ENCODE results near the gene GPR26. TPM values are rescaled to one million over a fixed set of nuclear protein-coding genes. Genes with fewer than 3 reads are reported as not detected.

The GPR26 gene
- total RNA-seq, 1 donor from 2014 or later = not detected

DNA sequence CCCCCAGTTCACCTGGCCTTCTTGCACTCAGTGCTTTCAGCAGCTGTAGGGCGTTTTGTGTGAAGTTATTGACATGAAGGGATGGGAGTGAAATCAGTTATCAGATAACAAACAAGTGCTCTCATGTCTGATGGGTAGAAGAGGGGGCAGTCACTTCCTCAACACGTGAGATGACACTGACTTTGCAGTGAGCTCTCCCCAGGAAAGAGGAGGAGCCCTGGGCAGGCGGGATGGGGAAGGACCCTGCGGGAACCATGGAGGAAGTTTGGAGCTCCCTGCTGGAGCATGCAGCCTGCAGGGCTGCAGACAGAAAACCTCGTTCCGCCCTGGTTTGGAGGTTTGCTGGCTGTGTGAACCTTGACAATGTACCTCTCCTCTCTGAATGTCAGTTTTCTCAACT, 38.7 kb downstream of the GPR26 start:
- Mint-ChIP-seq H3K36me3 (no peaks in the 10 kb centered on the region), H3K9me3 (no peaks in the 10 kb centered on the region), H3K4me3 (no peak overlapping the region), H3K27ac (no peak overlapping the region), H3K4me1 (no peaks in the 10 kb centered on the region), H3K27me3 (ENCODE audit: low read depth) (peaks cover 53% of the 10 kb centered on the region)
- TF ChIP-seq, protein P1, sequence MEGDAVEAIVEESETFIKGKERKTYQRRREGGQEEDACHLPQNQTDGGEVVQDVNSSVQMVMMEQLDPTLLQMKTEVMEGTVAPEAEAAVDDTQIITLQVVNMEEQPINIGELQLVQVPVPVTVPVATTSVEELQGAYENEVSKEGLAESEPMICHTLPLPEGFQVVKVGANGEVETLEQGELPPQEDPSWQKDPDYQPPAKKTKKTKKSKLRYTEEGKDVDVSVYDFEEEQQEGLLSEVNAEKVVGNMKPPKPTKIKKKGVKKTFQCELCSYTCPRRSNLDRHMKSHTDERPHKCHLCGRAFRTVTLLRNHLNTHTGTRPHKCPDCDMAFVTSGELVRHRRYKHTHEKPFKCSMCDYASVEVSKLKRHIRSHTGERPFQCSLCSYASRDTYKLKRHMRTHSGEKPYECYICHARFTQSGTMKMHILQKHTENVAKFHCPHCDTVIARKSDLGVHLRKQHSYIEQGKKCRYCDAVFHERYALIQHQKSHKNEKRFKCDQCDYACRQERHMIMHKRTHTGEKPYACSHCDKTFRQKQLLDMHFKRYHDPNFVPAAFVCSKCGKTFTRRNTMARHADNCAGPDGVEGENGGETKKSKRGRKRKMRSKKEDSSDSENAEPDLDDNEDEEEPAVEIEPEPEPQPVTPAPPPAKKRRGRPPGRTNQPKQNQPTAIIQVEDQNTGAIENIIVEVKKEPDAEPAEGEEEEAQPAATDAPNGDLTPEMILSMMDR (IDR thresholded peaks at IDR 0.05; ENCODE audit: unreplicated experiment) = no peak
- DNase-seq (ENCODE audit: low spot score in 2 of 2, unreplicated experiment in 2 of 2) = no peak

DNA sequence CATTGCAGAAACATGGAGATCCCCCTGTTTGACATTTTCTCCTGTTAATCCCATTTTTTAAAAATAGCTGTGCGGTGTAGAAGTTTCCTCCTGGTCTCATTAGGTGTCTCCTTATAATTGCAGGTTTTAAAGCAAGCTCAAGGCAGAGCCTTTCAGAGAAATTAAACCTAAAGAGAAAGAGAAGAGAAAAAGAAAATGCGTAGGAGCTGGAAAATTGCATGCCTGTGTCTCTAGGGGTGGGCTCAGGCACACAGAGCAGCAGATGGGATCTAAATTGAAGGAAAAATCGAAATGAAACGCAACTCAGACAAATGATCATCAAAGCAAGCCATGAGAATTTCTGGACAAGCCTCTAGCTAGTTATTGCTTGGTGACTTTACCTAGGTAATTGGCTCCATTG, 40.1 kb downstream of the GPR26 start:
- Mint-ChIP-seq H3K9me3 (no peaks in the 10 kb centered on the region), H3K36me3 (no peaks in the 10 kb centered on the region), H3K27me3 (ENCODE audit: low read depth) (peaks cover 59% of the 10 kb centered on the region), H3K4me3 (no peak overlapping the region), H3K27ac (no peak overlapping the region), H3K4me1 (no peaks in the 10 kb centered on the region)
- TF ChIP-seq, protein P1 (IDR thresholded peaks at IDR 0.05; ENCODE audit: unreplicated experiment) = no peak
- no peak for DNase-seq (ENCODE audit: low spot score in 2 of 2, unreplicated experiment in 2 of 2)

DNA sequence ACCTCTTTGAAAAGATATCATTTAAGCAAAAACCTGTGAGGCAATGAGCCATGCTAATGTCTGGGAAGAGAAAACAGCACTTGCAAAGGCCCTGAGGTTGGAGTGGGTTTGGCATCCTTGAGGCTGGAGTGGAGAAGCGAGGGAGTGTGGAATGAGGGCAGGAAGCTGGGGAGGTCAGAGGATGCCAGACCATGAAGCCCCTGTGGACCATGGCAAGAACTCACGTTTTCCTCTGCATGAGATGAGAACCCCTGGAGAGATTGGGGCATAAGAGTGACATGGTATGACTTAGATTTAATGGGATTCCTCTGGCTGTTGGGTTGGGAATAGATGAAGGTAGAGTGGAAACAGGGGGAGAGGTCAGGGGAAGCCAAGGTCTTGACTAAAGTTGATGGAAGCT, 49.4 kb downstream of the GPR26 start:
- Mint-ChIP-seq H3K36me3 (no peaks in the 10 kb centered on the region), H3K27me3 (ENCODE audit: low read depth) (peaks cover 42% of the 10 kb centered on the region), H3K9me3 (peaks cover 3% of the 10 kb centered on the region), H3K27ac (no peak overlapping the region), H3K4me1 (no peaks in the 10 kb centered on the region), H3K4me3 (no peak overlapping the region)
- TF ChIP-seq, protein P1 (IDR thresholded peaks at IDR 0.05; ENCODE audit: unreplicated experiment) = no peak
- DNase-seq (ENCODE audit: low spot score in 2 of 2, unreplicated experiment in 2 of 2) = no peak

DNA sequence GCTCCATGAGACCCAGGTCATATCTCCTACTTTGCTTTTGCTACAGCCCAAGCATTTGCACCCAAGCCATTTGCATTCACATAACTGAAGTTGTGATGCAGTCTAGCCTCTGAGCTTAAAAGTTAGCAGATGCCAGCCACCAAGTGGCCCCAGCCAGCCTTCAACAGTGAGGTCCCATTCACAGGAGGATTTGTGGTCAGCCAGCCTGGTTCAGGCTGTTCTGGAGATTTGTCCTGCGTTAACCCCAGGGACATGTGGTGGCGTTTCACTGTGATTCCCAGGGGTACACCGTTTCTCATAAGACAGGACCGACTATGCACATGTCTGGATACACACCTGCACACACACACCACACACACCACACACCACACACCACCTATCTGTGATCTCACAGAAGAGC, 51.2 kb downstream of the GPR26 start:
- Mint-ChIP-seq H3K36me3 (no peaks in the 10 kb centered on the region), H3K4me1 (no peaks in the 10 kb centered on the region), H3K4me3 (no peak overlapping the region), H3K27ac (no peak overlapping the region), H3K27me3 (ENCODE audit: low read depth) (peaks cover 53% of the 10 kb centered on the region), H3K9me3 (peaks cover 3% of the 10 kb centered on the region)
- TF ChIP-seq, protein P1 (IDR thresholded peaks at IDR 0.05; ENCODE audit: unreplicated experiment) = no peak
- DNase-seq (ENCODE audit: low spot score in 2 of 2, unreplicated experiment in 2 of 2) = no peak

DNA sequence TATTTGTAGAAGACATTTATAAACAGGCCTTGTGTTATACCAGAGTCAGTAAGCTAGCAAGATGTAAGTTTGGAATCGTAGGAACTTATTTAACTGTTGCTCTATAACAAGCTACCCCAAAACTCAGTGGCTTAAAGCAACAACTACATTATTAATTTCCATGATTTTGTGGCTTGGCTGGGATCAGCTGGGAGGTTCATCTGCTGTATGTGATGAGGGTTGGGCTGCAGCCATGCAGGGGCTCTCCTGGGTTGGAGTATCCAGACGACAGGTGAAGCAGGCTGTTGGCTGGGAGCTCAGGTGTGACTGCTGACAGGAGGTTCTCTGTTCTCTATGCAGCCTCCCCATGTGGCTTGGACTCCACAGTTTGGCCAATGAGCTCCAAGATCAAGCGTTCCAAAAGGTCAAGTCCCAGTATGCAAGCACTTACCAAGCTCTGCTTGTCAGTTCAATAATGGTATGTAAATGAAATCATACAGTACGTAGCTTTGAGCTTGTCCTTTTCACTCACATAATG, 52.4 kb downstream of the GPR26 start:
- H3K27ac Mint-ChIP-seq = no peak overlapping the region
- TF ChIP-seq, protein P1 (IDR thresholded peaks at IDR 0.05; ENCODE audit: unreplicated experiment) = no peak

DNA sequence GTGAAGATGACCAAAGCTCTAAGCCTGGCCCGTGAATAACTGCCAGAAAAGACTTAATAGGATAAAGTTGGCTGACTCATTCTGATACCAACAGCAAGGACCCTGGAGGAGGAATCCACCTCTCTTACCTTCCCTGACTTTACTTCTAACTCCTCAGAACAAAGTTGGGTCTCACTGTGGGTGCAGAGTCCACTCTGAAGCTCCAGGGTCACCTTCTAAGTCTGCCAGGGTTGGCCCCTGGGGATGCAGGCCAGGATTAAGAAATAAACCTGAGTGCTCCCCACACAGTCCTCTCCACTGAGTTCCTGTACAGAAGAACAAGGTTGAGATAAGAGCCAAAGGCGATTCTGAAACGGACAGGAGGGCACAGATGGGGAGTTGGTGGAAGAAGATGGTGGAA, 54.4 kb downstream of the GPR26 start:
- DNase-seq (ENCODE audit: low spot score in 2 of 2, unreplicated experiment in 2 of 2) = no peak
- Mint-ChIP-seq H3K4me3 (no peak overlapping the region), H3K9me3 (no peaks in the 10 kb centered on the region), H3K4me1 (no peaks in the 10 kb centered on the region), H3K27ac (no peak overlapping the region), H3K36me3 (no peaks in the 10 kb centered on the region), H3K27me3 (ENCODE audit: low read depth) (peaks cover 41% of the 10 kb centered on the region)
- TF ChIP-seq, protein P1 (IDR thresholded peaks at IDR 0.05; ENCODE audit: unreplicated experiment) = no peak

More for the DNA sequence above, 52.4 kb downstream of the GPR26 start:
- H3K4me3 Mint-ChIP-seq = no peak overlapping the region
- H3K27me3 Mint-ChIP-seq (ENCODE audit: low read depth) = peaks cover 47% of the 10 kb centered on the region
- H3K9me3 Mint-ChIP-seq = no peaks in the 10 kb centered on the region
- no peak for DNase-seq (ENCODE audit: low spot score in 2 of 2, unreplicated experiment in 2 of 2)
- H3K36me3 Mint-ChIP-seq = no peaks in the 10 kb centered on the region
- no peaks in the 10 kb centered on the region for H3K4me1 Mint-ChIP-seq

Measured in mesothelial cell of epicardium (in vitro differentiated cells).